ENCODE results near the gene SSX5.
A peak's percentile ranks its signal among the peaks of the same experiment; 100 is the strongest.
"Not testable (repeated sequence)": the region's sequence is repeated elsewhere in the genome, so short reads cannot be mapped to it uniquely, and the experiment has no call there.

The SSX5 gene, protein sequence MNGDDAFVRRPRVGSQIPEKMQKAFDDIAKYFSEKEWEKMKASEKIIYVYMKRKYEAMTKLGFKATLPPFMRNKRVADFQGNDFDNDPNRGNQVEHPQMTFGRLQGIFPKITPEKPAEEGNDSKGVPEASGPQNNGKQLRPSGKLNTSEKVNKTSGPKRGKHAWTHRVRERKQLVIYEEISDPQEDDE

DNA sequence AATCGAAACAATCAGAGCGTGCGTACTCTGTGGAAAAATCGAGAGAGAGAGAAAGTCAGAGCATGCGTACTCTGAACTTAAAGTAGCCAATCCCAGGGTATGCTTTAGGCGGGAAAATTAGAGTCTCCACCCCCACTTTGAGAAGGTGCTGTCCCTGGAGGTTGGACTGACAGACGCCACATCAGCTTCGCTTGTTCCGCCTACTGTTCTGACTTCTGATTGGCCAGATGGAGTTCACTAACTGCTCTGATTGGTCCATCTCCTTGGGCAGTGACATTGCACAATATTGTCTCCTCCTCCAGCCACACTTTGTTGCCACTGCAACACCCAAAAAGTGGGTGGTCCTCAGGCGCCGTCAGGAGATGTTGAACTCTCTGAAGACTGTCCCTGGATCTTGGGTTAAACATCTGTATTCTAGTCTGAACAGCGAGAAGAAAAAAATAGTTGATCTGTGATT lies at the start of gene SSX5:
TSS of gene SSX5 (minus strand) at position 51 of the 457 bp plus-strand sequence. CDS start 1,437 bp downstream, outside the sequence.
- no peak for DNase-seq

DNA sequence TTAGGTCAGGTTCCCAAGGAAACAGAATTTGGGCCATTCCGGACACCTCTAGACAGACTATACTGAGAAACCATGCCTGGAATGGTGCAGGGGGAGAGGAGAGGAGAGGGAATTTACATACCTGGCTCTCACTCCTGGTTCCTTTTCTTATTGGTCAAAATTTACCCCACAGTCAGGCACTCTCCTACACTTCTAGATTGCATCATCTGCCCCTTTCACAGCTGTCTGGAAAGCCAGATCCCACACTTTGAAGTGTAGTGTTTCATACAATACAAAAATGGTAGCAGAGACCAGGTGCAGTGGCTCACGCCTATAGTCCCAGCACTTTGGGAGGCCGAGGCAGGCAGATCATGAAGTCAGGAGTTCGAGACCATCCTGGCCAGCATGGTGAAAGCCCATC lies 27.6 kb upstream of the SSX5 start:
- not testable (repeated sequence) for DNase-seq

DNA sequence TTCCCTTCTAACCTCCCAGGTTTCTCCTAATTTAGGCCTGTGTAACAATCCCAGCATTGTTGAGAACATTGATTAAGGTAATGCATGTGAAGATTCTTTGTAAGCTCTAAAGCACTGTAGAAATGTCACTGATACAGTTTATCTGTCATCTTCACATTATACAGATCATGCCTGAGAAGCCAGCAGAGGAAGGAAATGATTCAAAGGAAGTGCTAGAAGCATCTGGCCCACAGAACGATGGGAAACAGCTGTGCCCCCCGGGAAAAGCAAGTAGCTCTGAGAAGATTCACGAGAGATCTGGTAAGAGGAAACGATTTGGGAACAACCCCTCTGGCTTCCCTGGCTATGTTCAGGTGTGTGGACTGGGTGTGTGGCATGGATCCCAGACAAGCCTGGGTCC lies 17.7 kb upstream of the SSX5 start:
- DNase-seq, result not testable (repeated sequence)

DNA sequence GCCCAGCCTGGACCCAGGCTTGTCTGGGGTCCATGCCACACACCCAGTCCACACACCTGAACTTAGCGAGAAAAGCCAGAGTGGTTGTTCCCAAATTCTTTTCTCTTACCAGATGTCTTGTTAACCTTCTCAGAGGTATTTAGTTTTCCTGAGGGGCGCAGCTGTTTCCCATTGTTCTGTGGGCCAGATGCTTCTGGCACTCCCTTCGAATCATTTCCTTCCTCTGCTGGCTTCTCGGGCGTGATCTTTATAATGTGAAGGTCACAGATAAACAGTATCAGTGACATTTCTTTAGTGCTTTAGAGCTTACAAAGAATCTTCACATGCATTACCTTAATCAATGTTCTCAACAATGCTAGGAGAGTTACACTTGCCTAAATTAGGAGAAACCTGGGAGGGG lies 6.6 kb downstream of the SSX5 start:
- DNase-seq, result not testable (repeated sequence)

DNA sequence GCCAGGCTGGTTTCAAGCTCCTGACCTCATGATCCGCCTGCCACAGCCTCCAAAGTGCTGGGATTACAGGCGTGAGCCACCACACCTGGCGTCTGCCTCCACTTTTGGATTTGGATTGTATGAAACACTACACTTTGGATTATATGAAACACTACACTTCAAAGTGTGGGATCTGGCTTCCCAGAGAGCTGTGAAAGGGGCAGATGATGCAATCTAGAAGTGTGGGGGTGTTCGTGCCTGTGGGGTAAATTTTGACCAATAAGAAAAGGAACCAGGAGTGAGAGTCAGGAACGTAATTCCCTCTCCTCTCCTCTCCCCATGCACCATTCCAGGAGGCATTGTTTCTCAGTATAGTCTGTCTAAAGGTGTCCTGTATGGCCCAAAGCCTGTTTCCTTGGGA lies 14.7 kb downstream of the SSX5 start:
- peak; percentile 29 for DNase-seq

DNA sequence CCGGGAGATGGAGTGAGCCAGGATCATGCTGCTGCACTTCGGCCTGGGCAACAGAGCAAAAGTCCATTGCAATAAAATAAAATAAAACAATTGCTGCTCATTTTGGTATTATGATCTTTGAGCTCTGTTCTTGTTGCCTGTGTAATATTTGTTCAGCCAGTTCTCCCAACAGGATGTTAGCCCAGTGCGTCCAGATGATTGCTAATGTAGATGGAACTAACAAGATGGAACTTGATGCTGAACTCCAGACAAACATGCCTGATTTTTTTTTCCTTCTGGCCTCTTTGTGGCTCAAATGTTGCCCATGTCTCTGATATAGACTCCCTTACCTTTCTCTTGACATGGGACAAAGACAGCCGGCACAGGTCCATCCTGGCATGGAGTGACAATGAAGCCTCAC lies 15.8 kb downstream of the SSX5 start:
- no peak for DNase-seq

DNA sequence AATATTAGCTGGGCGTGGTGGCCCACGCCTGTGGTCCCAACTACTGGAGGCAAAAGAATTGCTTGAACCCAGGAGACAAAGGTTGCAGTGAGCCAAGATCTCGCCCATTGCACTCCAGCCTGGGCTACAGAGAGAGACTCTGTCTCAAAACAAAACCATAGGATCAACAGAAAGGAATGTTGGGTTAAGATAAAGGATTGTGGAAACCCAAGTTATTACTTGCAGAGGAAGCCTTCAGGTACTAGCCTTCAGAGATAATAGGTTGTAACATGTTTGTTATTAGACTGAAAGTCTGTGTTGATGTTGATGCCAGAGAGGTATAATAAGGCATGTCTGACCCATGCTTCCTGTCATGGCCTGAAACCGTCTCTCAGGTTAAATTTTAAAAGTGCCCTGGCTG lies 16.9 kb downstream of the SSX5 start:
- DNase-seq, result no peak

DNA sequence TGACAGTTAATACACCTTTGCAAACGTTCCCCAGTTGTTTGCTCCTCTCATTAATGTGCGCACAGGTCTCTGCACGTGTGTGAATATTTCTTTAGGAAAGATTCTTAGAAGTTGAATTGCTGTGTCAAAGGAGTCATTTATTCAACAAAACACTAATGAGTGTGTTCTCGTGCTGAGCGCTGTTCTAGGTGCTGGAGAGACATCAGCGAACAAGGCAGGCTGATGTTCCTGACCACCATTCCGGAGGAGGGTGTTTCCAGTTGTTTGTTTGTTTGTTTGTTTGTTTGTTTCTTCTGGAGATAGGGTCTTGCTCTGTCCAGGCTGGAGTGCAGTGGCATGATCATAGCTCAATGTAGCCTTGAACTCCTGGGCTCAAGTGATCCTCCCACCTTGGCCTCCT lies 30.3 kb downstream of the SSX5 start:
- DNase-seq, result not testable (repeated sequence)

DNA sequence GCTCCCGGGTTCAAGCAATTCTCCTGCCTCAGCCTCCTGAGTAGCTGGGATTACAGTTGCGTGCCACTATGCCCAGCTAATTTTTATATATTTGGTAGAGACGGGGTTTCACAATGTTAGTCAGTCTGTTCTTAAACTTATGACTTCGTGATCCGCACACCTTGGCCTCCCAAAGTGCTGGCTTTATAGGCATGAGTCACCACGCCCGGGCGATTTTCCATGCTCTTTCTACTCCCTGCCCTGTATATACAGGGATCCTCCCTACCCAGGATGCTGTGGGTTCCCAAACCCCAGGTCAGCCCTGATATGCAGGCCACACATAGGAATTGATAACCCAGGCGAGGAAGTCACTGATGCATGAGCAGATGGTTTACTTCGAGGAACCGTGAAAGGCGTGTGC lies 31.4 kb downstream of the SSX5 start:
- DNase-seq, result no peak

DNA sequence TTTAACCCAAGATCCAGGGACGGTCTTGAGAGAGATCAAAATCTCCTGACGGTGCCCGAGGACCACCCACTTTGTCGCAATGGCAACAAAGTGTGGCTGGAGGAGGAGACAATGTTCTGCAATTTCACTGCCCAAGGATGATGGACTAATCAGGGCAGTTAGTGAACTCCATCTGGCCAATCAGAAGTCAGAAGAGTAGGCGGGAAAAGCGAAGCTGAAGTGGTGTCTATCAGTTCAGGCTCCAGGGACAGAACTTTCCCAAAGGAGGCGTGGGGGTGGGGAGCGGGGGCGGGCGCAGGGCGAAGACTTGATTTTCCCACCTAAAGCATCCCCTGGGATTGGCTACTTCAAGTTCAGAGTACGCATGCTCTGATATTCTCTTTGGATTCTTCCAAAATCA lies 40.6 kb downstream of the SSX5 start:
- no peak for DNase-seq

DNA sequence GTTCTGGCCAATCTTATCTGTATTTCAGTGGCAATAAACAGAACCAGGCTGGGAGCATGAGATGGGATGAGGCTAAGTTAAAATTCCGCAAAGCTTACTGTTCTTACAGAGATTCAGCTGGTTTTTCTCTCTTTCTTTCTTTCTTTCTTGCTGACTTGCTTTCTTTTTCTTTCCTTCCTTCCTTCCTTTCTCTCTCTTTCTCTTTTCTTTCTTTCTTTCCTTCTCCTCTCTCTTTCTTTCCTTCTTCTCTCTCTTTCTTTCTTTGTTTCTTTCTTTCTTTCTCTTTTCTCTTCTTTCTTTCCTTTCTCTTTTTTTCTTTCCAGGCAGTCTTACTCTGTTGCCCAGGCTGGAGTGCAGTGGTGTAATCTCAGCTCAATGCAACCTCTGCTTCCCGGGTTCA lies 41.8 kb downstream of the SSX5 start:
- no peak for DNase-seq

DNA sequence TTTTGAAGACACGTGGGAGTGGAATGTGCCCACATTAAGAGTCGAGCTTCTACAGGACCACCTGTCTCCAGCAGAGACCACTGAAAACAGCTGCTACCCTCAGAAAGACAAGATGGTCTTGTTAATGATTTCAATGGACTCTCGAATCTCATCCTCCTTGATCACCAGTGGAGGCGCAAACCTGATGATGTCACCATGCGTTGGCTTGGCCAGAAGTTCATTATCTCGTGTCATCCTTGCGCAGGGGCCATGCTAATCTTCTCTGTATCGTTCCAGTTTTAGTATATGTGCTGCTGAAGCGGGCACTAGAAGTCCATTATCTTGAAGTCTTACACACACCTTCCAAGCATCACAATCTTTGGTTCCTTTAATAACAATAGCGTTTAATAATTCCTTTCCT lies 42.8 kb downstream of the SSX5 start:
- no peak for DNase-seq

DNA sequence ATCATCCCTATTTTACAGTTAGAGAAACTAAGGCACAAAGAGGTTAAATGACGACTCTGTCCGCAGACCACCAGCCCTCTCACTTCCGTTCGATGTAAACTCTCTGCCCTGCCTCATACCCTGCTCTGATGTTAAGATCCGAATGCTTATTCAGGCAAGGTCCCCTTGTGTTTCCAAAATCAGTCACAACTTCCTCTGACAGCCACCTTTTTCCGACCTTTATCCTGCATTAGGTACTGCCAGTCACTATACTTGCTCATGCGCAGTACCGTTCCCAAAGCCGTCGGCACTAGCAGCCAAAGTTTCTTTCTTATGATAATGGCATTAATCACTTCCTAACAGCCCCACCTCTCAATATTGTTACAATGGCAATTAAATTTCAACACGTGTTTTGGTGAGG lies 53.9 kb downstream of the SSX5 start:
- not testable (repeated sequence) for DNase-seq

DNA sequence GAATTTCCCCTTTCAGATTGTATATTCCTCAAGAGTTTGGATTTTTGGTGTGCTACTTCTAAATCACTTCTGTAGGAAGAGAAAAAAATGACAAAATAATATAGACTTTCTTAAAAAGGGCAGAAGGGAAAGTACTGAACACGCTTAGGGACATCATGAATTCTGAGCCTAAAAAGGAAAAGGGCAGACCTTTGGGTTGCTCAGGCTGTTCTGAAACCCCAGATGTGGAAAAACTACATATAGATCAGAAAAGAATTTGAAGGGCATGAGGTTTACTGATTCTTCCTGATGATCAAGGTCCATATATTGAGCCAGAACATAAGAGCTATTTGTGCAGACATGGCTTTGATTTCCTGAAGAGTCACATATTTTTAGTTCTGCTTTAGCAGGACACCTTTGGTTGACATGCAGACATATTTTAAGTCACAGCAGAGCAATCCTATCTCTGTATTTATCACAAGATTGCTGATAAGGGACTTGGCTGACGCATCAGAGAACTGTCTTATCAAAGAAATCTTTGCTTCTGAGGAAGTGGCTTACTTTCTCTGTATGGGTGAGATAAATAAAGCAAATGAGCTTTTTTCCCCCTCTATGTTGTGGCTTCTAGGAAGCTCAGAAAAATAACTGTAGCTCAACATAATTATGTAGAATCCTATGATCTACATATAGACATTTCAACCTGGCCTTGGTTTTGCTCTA lies 54.6 kb downstream of the SSX5 start:
- DNase-seq, result not testable (repeated sequence)

DNA sequence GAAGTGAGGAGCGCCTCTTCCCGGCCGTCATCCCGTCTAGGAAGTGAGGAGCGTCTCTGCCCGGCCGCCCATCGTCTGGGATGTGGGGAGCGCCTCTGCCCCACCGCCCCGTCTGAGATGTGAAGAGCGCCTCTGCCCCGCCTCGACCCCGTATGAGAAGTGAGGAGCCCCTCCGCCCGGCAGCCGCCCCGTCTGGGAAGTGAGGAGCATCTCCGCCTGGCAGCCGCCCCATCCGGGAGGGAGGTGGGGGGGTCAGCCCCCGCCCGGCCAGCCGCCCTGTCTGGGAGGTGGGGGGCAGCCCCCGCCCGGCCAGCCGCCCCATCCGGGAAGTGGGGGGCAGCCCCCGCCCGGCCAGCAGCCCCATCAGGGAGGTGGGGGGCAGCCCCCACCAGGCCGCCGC lies 57.5 kb downstream of the SSX5 start:
- DNase-seq, result not testable (repeated sequence)
